ENCODE results near the gene ULK3.
A peak's percentile ranks its signal among the peaks of the same experiment; 100 is the strongest.

The ULK3 gene

DNA sequence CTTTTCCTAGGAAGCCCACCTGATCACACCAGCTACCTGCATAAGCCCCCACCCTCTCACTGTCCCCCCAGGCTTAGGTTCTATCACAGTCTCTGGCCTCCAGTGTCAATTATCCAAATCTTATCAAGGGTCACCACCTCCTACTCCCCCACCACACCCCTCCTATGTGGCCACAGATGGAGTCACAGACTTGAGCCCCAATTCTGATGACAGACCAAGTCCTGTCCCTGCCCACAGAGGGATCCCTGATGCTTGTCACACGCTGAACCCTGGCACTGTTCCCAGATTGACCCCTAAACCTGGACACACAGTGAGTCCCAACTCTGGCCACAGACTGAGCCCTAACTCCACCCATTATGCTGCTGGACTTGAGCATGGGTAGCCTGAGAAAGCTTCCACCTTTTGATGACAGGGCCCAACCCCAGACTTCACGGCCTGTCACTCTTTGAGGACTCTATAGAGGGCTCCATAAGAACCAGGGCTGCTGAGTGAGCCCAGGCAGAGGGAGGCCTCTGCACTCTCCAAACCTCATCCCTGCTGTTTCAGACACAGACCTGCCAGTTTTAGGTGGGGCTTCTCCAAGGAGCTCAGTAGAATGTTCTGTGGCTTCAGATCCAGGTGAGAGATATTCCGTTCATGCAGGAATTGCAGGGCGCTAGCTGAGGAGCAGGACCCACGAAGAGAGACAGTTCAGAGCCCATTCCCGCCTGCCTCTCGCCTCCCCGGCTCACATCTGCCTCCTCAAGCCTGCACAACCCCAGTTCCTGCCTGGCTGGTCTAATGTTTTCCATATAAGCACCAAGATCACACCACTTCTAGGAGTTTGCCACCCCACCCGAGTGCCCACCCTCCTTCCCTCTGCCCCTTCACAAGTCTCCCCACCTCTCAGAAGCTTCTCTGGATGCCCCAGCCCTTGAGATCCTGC, 1.8 kb downstream of the ULK3 start:
- no peaks in the 10 kb centered on the region; the same call in none of the 2 replicates for H3K36me3 ChIP-seq
- TF ChIP-seq, protein P1, sequence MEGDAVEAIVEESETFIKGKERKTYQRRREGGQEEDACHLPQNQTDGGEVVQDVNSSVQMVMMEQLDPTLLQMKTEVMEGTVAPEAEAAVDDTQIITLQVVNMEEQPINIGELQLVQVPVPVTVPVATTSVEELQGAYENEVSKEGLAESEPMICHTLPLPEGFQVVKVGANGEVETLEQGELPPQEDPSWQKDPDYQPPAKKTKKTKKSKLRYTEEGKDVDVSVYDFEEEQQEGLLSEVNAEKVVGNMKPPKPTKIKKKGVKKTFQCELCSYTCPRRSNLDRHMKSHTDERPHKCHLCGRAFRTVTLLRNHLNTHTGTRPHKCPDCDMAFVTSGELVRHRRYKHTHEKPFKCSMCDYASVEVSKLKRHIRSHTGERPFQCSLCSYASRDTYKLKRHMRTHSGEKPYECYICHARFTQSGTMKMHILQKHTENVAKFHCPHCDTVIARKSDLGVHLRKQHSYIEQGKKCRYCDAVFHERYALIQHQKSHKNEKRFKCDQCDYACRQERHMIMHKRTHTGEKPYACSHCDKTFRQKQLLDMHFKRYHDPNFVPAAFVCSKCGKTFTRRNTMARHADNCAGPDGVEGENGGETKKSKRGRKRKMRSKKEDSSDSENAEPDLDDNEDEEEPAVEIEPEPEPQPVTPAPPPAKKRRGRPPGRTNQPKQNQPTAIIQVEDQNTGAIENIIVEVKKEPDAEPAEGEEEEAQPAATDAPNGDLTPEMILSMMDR (IDR thresholded peaks at IDR 0.05; ENCODE audit: low read depth, low read length): no peak
- no peak overlapping the region for H3K4me3 ChIP-seq (ENCODE audit: low read depth, low read length)
- peaks cover 11% of the 10 kb centered on the region for H3K4me1 ChIP-seq
- no peaks in the 10 kb centered on the region for H3K27me3 ChIP-seq
- no peaks in the 10 kb centered on the region for H3K9me3 ChIP-seq
- no peak for DNase-seq

DNA sequence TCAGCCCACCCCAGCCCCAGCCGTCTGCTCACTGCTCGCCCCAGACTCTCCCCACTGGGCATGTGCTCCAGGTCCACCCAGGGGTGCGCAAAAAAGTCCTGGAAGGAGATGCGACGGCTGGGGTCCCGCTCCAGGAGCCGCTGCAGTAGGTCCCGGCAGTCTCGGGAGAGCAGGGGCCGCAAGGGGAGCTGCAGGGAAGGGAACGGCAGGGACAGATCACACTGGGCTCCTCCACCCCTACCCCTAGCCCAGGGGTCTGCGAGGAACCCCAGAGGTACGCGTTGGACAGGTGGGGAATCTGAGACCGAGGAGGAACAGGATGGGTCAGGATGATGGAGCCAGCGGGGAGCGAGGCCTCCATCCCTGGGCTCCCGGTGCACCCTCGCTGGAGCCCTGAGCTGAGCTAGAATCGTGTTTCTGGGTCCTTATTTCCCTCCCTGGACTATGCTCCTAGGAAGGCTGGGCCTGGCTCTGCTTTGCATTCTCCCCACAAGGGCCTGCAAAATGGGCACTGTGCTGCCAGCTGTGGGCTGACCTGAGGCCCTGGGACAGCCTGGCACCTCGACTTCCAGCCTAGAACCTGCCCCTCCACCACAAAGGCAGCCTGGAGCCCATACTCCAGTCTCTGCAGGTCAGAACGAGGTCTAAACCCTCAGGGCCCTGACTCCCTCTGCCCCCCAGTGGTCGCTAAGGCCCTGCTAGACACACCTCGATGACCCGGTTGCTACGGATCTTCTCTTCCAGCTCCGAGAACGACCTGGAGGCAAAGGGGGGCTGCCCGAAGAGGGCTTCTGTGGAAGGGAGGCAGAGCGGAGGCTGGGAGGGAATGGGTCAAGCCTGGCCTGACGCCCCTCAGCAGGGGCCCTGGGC, 3.2 kb downstream of the ULK3 start:
- Histone ChIP-seq H3K4me1 (peaks cover 11% of the 10 kb centered on the region), H3K27me3 (no peaks in the 10 kb centered on the region), H3K9me3 (no peaks in the 10 kb centered on the region), H3K4me3 (ENCODE audit: low read depth, low read length) (no peak overlapping the region), H3K36me3 (no peaks in the 10 kb centered on the region; the same call in none of the 2 replicates)
- TF ChIP-seq, protein P1 (IDR thresholded peaks at IDR 0.05; ENCODE audit: low read depth, low read length): peak; percentile 26
- DNase-seq: no peak

DNA sequence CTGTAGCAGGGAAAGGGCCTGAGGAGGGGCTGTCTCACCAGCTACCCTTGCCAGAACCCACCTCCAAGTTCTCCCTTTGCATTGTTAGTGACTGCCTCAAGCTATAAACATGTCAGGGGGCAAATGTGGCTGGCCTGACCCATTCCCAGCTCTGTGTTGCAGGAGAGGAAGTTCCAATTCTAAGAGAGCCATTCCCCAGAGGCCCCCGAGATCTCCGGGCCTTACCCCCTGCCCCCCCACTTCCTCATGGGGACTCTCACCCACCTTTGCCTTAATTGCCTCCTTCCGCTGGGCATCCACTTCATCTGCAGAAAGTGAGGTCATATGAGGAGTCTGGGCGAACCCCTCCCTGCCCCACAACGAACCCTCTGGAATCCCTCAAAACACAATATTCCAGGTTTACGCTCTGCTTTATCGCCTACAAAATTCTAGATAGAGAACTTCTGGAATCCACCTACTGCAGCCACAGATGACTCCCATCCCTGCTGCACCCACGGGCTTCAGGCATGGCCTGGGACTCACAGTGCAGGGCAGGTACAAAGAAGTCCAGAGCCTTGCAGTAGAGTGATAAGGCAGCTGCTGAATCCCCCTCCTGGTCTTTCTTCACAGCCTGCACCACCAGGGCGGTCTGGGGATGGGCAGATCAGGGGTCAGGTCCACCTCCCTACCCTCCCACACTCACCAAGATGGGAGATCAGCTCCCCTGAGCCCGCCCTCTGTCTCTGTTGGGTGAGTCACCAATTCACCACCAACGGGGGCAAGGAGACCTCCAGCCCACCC, 4.0 kb downstream of the ULK3 start:
- Histone ChIP-seq H3K9me3 (no peaks in the 10 kb centered on the region), H3K4me1 (peaks cover 7% of the 10 kb centered on the region), H3K36me3 (no peaks in the 10 kb centered on the region; the same call in none of the 2 replicates), H3K27me3 (no peaks in the 10 kb centered on the region), H3K4me3 (ENCODE audit: low read depth, low read length) (no peak overlapping the region)
- no peak for DNase-seq
- TF ChIP-seq, protein P1 (IDR thresholded peaks at IDR 0.05; ENCODE audit: low read depth, low read length): no peak

DNA sequence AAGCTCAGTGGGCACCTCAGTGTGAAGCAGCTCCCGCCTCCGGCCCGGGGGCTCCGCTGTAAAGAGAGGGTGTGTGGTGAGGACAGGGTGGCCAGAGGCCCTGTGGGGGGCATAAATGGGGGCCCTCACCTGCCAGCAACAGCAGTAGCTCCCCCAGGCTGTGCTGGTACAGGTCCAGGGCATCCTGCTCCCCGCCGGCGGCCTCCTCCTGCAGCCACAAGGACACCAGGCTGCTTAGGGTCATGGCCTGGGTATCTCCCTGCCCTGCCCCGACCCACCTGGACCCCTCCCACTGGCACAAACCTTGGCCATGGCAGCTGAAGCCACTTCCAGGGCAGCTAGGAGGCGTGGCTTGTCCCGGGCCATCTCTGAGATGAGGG, 4.8 kb downstream of the ULK3 start:
- Histone ChIP-seq H3K4me1 (peaks cover 6% of the 10 kb centered on the region), H3K27me3 (no peaks in the 10 kb centered on the region), H3K9me3 (no peaks in the 10 kb centered on the region), H3K36me3 (no peaks in the 10 kb centered on the region; the same call in none of the 2 replicates), H3K4me3 (ENCODE audit: low read depth, low read length) (no peak overlapping the region)
- peak; percentile 11 for DNase-seq
- TF ChIP-seq, protein P1 (IDR thresholded peaks at IDR 0.05; ENCODE audit: low read depth, low read length): no peak

DNA sequence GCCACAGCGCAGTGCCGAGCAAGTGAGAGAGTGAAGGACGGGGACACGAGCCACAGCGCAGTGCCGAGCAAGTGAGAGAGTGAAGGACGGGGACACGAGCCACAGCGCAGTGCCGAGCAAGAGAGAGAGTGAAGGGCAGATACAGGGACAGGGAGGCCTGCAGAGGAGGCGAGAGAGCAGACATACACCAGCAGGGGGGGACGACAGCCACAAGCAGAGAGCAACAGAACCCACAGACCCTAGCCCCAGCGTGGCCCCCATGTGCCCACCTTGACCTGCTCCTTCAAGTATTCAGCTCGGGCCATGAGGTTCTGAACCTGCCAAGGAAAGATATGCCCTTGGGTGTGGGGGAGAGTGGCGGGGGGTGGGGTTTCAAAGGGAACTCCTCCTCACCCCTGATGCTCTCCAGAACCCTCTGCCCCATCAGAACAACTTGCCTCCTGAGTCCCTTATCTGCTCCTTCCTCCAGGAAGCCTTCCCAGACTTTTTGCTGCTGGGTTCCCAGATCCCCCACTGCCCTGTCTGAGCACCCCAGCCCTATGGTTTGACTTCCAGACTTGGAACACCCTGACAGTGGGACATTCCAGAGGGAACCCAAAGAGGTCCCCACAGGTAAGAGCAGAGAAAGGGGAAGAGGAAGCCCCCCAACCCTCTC, 5.3 kb downstream of the ULK3 start:
- H3K4me1 ChIP-seq: peaks cover 10% of the 10 kb centered on the region
- no peaks in the 10 kb centered on the region for H3K27me3 ChIP-seq
- TF ChIP-seq, protein P1 (IDR thresholded peaks at IDR 0.05; ENCODE audit: low read depth, low read length): 0 out of 2 replicates have a peak, but pooled peaks have one; percentile 6
- no peaks in the 10 kb centered on the region; the same call in none of the 2 replicates for H3K36me3 ChIP-seq
- peak; percentile 19 for DNase-seq
- no peaks in the 10 kb centered on the region for H3K9me3 ChIP-seq
- H3K4me3 ChIP-seq (ENCODE audit: low read depth, low read length): no peak overlapping the region
